ENCODE measurements around the gene PAF1.
"Not testable (repeated sequence)": the region's sequence is repeated elsewhere in the genome, so short reads cannot be mapped to it uniquely, and the experiment has no call there.

Gene PAF1

DNA sequence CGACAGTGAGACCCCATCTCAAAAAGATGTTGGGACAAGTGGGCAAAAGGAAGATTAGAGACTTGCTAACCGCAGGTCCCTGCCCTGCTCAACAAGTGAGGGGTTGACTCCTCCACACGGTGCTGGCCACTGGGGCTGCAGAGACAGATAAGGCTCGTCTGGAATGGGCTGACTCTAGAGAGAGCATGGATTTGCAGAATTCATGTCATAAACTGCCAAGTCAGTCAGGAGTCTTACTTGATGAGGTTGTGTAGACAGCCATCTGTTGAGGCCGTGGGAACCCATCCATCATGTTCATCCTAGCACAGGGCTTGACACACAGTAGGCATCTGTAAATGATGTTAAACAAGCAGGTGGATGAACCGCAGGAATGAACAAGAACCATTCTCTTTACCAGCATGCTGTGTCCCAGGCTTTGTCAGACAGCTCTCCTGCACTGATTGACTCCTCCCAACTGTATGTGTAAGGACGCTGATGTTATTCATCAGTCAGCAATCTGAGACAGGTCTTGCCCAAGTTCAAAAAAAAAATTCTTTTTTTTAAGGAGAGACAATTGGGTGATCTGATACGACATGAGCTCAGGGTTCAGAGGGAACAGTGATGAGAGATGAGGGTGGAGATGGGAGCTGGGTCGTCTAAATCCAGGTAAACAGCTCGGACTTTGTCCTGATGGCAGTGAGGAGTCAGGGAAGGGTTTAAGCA lies 8.8 kb downstream of the PAF1 start:
- DNase-seq, result no peak

DNA sequence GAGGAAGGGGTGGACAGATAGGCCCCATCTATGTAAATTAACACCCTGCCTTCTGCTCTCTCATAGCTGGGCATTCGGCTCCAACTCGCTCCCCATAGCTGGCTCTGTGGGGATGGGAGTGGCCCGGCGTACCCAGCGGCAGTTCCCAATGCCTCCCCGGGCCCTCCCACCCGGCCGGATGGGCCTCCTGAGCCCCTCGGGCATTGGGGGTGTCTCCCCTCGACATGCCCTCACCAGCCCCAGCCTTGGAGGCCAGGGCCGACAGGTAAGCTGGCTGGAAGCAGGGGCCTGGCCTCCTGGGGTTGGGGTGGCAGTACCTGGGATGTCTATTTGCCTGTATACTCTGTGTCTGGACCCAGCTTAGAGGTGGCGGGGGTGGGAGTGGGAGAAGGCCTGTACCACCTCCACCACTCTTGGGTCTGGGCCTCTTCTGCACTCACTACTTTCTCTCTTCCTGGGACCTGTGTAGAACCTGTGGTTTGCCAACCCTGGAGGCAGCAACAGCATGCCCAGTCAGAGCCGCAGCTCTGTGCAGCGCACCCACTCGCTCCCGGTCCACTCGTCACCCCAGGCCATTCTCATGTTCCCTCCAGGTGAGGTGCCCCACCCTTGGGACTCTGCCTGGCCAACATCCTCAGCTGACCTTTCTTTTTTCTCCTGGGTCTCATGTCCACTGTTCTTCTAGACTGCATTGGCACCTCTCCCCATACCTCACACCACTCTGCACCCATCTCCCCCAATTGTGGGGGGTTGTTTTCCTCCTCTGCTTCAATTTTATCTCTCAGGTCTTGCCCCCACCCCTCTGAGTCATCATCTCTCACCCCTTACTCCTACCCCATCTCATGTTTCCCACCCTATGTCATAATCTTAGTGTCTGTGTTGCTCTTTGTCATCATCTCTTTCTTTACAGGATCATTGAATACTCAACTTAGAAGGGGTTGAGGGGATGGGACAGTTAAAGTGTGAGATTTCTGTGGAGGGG lies 10.1 kb downstream of the PAF1 start:
- DNase-seq, result no peak

DNA sequence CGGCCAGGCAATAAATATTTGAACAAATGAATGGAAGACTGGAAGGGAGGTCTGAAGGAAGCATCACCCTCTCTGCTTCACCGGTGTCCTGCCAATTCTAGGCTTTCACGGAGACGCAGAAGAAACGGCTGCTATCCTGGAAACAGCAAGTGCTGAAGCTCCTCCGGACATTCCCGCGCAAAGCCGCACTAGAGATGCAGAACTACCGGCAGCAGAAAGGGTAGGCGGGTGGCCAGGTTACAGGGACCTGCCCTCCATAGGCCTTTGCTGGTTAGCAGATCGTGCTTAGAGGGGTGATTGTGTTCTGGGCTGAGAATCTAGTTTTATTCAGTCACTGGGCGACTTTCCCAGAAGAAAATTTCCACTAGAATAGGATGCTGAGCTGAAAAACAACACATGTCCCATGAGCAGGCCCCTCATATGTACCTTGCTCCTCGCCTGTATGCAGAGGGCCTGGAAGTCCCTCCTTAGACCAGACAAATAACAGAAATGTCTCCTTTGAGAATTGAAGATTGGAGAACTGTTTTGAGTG lies 11.0 kb downstream of the PAF1 start:
- no peak for DNase-seq

DNA sequence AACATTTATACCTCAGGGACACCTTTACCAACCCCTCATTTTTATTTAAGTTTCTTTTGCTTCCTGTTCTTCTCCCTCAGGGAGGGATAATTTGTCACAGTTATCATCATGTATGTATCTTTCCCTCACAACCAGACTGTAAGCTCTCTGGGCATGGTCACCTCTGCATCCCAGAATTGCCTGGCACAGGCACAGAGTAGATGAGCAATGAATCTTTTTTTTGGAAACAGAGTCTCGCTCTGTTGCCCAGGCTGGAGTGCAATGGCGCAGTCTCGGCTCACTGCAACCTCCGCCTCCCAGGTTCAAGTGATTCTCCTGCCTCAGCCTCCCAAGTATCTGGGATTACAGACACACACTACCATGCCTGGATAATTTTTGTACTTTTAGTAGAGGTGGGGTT lies 11.5 kb downstream of the PAF1 start:
- DNase-seq, result not testable (repeated sequence)

DNA sequence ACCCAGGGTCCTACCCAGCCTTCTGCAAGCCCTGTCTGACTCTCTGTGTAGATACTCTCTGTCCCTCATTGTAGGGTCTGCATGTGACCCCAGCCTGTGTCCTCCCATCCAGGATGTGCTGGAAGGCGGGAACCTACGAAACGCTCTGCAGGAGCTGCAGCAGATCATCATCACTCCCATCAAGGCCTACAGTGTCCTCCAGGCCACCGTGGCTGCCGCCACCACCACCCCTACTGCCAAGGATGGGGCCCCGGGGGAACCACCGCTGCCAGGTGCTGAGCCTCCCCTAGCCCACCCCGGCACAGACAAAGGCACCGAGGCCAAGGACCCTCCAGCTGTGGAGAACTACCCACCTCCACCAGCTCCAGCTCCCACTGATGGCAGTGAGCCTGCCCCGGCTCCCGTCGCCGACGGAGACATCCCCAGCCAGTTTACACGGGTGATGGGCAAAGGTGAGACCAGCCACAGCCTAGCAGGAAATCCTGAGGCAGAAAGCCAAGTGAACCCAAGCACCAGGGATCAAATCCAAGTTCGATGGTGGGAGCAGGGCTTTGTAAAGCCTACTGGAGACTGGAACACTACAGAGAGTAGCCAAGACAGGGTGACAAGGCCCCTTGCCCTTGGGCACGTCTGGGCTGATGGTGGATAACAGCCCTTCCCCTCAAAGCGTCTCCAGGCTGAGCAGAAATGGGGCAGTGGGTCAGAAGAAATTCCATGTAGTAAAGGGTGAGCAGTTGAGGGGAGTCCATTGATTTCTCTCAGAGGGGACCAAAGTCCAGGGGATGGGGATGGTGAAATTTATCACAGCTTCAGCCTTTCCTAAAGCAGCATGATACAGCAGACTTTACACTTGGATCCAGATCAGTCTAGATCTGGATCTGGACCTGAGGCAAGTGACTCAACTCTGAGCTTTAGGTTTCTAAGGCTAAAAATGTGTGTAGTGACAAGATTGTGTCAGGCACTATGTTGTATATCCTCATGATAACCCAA lies 13.2 kb downstream of the PAF1 start:
- no peak for DNase-seq

DNA sequence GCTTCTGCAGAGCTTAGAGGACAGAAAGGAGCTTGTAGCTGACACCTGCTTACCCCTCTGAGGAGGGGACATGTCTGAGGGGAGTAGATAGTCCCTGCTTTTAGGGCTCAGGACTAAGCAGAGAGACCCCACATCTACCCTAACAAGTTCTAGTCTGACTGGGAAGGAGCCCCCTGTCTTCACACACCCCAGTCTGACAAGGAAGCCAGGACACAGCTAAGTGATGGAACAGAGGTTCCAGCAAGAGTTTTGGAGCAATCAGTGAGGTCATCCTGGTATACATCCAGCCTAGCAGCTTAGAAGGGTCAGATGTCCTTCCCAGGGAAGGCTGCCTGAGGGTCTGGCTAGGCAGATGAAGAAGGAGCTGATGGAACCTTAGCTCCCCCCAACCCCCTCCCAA lies 15.0 kb downstream of the PAF1 start:
- DNase-seq, result no peak

DNA sequence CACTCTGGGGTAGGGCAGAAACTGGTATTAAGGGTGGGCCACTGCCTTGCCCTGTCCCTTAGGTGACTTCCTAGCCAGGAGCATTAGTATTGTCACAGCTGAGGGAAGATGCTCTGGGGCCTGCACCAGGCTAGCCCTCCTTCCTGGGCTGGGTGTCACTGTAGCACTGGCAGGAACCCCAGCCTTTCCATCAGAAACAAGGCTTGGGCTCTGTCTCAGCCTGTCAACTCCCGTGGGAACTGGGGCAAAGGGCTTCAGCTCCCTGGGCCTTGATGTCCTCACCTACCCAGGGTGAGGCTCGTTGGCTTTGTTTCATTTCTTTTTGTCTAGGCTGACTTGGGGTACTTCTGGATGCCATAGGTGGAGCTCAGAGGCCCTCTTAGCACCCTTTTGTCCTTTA lies 18.0 kb downstream of the PAF1 start:
- no peak for DNase-seq

DNA sequence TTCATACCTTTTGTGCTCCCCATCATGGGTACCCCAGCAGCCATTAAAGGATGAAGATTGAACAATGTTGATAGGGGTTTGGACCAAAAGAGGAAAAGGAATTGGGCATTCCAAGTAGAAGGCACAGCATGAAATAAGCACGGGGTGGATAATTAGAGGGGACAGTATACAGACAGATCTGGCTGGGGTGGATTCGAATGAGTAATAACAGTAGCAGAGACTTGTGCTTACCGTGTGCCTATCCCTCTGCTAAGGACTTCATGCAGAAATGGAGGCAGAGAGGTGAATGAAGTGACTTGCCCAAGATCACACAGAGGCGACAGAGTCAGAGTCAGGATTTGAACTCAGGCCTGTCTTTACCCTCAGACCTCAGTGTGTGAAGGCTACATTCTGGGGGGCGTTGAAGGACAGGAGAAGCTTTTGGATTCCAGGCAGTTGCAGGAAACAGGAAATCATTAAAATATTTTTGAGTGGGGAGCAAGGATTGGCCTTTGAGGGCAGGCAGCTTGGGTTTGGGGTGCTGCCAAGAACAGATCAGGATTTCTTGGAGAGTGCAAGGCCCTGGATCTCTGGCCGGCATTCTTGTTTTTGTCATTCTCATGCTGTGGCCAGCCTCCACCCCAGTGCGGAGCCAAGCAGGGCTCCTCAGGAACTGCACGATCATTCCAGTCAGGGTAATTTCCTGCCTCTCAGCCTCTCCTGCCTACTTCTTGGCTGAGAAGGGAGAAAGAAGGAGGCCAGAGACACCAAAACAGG lies 18.7 kb downstream of the PAF1 start:
- no peak for DNase-seq

DNA sequence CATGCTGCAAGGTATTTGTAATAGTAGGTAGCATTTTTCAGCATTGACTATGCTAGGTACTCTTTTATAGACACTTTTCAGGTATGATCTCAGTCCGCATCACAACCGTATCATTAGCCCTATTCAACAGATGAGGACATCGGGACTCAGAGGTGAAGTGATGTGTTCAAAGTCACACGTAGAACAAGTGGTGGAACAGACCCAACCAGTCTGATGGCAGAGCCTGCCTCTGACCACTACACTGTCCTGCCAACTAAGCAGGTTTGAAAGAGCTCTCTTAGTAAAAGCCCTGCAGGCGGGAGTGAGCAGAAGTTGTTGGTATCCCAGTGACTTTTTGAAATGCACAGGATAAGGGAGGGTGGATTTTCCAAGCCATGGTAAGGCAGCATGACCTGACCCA lies 20.2 kb downstream of the PAF1 start:
- DNase-seq, result no peak

DNA sequence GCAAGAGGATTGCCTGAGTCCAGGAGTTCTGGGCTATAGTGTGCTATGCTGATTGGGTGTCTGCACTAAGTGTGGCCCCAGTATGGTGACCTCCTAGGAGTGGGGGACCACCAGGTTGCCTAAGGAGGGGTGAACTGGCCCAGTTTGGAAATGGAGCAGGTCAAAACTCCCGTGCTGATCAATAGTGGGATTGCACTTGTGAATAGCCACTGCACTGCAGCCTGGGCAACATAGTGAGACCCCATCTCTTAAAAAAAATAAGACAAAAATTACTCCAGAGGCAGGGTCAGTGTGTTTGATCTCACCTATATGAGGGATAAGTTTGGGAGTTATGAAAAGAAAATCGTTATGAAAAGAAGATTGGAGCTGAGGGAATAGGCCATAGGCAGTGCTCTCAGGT lies 21.7 kb downstream of the PAF1 start:
- DNase-seq, result no peak

DNA sequence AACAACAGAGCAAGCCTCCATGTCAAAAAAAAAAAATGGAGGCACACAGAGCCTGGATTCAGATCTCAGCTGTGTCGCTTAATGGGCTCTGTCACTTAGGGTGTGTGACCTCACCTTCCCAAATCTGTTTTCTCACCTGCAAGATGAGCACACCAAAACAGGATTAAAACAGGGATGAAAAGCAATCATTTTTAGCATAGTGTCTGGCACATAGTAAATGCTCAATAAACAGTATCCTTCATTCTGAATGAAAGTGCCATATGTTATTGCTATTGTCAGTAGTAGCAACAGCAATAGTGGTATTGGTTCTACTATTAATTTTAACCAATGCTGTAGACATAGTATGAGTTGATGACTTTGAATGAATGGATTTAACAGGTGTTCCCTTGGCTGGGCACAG lies 25.4 kb downstream of the PAF1 start:
- no peak for DNase-seq

DNA sequence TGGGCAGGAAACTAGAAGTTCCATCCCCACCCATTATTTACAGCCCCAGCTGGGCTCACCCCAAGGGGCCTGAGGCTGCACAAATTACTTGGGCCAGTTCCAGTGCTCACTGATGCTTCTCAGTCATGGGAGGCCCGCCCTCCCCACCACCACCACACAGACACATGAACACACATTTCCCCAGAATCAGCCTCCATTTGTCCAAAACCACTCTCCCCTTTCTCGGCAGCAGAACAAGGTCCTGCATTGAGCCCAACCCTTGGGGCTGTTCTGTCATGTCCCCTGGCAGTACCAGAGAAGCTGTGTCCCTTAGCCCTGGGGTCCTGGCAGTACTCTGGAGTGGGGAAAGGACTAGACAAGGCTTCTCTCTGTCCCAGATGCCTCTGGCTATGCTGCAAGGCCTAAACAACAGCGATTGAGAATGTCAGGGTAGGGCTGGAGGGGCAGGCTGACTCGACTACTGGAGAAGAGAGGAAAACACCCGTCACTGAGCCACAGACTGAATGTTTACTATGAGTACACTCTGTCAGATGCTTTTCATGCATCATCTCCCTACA lies 26.9 kb downstream of the PAF1 start:
- no peak for DNase-seq

DNA sequence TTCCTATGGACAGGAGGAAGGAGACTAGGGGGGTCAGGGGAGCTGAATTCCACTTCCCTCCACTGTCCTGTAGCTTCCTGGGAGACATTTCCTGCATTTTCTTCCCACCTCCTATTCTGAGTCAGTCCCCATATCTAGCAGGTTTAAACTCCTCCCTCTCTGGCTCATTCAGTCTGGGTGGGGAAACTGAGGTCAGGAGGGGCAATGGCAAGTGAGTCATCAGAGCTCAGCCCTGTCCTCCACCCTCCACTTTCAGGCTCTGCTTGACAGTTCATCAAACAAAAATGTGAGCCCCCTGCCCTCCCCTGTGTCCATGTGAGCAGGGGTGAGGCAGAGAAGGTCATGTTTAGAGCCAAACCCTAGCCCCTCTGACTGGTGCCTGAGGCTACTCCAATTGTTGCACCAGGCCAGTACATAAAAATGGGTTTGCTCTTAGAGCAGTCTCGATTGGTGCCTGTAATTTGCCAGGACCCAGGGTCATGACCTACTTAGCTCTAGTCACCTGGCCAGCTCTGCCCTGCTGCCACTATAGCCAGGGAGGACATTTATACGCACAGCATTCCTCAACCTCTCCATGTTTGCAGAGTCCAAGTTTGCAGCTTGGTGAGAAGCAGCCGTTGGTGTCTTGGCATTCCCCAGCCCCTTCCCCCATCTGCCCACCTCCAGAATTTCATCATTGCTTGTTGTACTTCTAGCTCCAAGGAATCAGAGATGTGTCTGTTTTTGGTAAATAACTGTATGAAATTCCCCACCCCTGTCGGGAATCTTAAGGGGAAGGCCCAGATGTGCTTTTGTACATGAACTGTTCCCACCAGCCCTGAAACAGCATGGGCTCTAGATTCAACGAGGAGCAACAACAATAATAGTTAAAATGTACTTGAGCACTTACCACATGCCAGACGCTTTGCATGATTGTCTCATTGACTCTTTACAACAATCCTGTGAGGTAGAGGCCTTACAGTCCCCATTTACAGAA lies 27.9 kb downstream of the PAF1 start:
- DNase-seq, result no peak

DNA sequence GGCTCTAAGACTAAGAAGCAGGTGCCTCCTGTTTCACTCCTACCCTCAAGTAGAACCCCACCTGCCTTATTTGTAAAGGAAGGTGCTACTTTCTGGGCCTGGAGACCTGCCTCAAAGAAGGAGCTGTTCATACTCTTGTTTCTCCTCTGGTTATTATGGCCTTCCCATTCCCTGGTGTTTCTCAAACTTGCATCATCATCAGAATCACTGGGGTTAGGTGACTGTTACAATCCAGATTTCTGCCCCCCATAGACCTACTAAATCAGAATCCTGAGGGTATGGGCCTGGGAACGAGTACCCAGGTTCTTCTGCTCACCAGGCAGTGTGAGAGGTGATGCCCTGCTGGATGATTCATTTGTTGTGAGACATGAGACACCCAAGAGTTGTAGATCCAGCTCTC lies 30.3 kb downstream of the PAF1 start:
- DNase-seq, result no peak

DNA sequence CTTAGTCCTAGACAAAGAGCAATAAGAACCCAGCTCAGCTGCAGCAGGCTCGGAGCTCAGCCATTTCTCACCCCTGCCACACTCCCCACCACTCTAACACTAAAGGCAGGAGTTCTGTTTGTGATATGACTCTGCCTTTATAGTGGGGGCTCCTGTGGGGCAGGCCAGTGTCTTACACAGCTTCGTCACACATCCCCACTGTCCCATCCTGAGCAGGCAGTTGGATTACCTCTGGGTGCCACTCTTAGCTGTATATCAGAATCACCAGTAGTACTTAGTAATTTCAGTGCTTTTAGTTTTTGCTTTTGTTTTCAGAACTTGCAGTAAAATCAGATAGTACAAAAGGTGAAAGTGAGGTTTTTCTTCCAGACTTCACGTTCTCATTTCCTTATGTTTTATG lies 31.9 kb downstream of the PAF1 start:
- DNase-seq, result no peak

DNA sequence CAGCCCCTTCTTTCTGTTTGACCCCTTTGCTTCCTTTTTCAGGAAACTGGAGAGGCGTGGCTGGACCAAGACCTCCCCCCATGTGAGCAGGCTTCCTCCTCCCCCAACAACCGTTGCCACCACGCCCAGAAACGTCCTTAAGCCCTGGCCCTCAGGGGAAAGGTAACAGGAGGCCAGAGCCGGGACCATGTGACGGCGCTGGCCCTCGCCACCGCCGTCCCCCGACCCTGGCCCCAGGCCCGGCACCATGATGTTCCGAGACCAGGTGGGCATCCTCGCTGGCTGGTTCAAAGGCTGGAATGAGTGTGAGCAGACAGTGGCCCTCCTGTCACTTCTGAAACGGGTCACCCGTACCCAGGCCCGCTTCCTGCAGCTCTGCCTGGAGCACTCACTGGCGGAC lies 34.3 kb downstream of the PAF1 start:
- no peak for DNase-seq

DNA sequence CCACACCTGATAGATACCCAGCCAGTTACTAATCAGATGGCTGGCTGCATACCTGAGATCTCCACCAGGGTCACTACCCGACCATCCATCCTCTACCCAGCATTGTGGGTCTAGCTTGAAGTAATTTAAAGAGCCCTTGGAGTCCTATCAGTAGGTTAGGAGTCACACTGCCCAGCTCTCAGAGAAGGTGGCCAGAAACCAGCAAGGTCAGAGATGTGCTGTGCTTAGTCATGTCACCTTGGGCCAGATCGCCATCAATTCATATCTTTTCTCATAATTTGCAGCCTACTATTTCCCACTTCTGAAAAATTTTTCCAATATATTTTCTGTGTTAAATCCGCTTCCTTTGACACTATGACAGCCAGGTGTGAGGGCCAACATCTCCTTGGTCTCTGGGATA lies 34.8 kb downstream of the PAF1 start:
- no peak for DNase-seq

DNA sequence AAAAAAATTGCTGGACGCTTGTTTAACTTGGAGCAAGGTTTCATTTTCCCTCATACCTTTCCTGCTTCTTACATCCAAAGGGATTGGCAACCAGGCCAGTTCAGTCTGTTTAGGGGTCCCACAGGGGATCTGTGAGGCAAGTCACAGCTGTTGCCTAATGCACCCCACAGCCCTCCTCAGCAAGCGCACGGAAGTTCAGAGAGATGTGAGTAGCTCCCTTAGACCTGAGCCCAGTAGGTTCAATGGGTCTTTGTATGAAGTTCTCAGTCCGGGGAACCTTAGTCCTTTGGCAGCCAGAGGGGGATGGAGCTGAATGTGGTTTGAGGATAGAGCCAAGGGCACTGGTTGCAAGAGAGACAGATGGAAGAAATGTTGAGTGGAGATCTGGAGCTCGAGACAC lies 35.7 kb downstream of the PAF1 start:
- DNase-seq, result no peak

DNA sequence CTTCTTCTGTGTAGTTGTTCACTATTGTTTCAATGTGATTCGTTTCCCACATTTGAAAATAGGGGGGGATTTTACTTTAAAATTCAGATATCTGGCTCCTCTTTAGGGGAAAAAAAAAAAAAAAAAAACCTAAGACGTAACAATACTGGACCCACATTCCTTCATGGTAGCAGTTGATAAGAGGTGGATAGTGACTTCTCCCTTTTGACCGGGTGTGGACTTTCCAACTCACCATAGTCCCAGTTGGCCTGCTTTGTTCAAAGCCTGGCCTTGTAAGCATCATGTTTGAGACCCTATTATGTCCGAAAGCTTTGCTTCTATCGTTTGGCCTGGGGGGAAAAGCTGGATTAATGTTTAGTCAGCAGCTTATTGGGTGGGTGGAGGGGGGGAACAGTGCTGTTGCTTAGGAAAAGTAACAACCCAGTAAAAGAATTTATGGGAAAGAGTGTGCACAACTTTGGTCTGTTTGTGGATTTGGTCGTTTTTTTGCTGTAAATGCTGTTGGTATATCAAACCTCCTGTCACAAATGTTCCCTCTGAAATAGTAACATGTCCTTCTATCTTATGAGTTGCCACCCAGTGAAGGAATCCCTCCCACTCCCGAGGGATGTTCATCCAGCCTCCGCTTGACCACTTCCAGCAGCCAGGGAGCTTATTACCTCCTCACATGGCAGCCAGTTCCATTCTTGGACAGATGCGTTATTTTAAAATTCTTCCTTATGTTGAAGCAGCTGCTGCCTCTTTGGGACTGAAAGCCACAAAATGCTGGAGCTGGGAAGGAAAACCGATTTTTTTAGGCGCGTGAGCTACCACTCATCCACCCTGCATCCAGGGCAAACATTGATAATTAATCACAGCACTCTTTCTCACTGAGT lies 38.3 kb downstream of the PAF1 start:
- DNase-seq, result no peak

Measured in T-helper 1 cell (primary cell).